ENCODE results near the gene LCN12.
A peak's percentile ranks its signal among the peaks of the same experiment; 100 is the strongest.

Gene LCN12

GRCh38 chr9:136949817-136950655 lies 2.0 kb upstream of the LCN12 start:
- H3K27ac ChIP-seq (ENCODE audit: low read length, poor library complexity, severe bottlenecking), result no peak overlapping the region
- H3K9ac ChIP-seq (ENCODE audit: low read length), result peak overlapping the region; percentile 22
- no peak overlapping the region for H3K23ac ChIP-seq (ENCODE audit: low read length in 2 of 2)
- peak overlapping the region; percentile 47 for H4K8ac ChIP-seq (ENCODE audit: low read length)
- peaks cover 0 to 14% of the 10 kb centered on the region in 2 experiments for H3K27me3 ChIP-seq (ENCODE audit: control insufficient read depth in 1 of 2, insufficient read depth in 1 of 2, low read length in 2 of 2)
- H3K79me1 ChIP-seq (replicated peaks; ENCODE audit: low read length, poor library complexity, severe bottlenecking), result no peaks in the 10 kb centered on the region
- no peaks in the 10 kb centered on the region for H3K9me3 ChIP-seq (ENCODE audit: control insufficient read depth, low read length)
- H2AK5ac ChIP-seq (ENCODE audit: low read length, severe bottlenecking), result no peak overlapping the region
- WGBS, result 6% methylated on average over 62 of the region's 63 CpGs
- H3K4me1 ChIP-seq (ENCODE audit: control insufficient read depth, insufficient read depth, low read depth, low read length), result peaks cover 25% of the 10 kb centered on the region
- no peak overlapping the region for H3K14ac ChIP-seq (ENCODE audit: low read length in 2 of 2)
- H4K91ac ChIP-seq (ENCODE audit: low read length), result peak overlapping the region; percentile 20
- DNase-seq, result peak; percentile 82
- no peaks in the 10 kb centered on the region for H3K36me3 ChIP-seq (ENCODE audit: control insufficient read depth in 1 of 2, insufficient read depth in 2 of 2, low read depth in 1 of 2, low read length in 2 of 2)
- no peak overlapping the region for H3K4ac ChIP-seq (ENCODE audit: low read depth in 1 of 2, low read length in 2 of 2)
- no peak overlapping the region for H2BK120ac ChIP-seq (ENCODE audit: low read depth, low read length)
- H2BK15ac ChIP-seq (ENCODE audit: low read depth, poor library complexity, severe bottlenecking), result peak overlapping the region; percentile 9
- peak overlapping the region; percentile 67 to 72 for H3K4me3 ChIP-seq (ENCODE audit: insufficient read depth in 1 of 2, low read depth in 1 of 2, low read length in 2 of 2)
- peak overlapping the region; percentile 60 for H3K4me2 ChIP-seq (ENCODE audit: low read length, poor library complexity, severe bottlenecking)
- peak overlapping the region in 1 of 2 experiments; percentile 48 for H2BK12ac ChIP-seq (ENCODE audit: low read length in 2 of 2)
- H3K18ac ChIP-seq (ENCODE audit: low read depth in 1 of 2, low read length in 2 of 2), result peak overlapping the region; percentile 9 to 46
- no peak overlapping the region for H2BK5ac ChIP-seq (ENCODE audit: low read depth, low read length, poor library complexity, severe bottlenecking)
- H2AFZ ChIP-seq (ENCODE audit: low read depth, low read length), result peak overlapping the region; percentile 89

GRCh38 chr9:136950656-136951276 lies 1.3 kb upstream of the LCN12 start:
- Histone ChIP-seq H2BK5ac (ENCODE audit: low read depth, low read length, poor library complexity, severe bottlenecking) (no peak overlapping the region), H3K4me3 (ENCODE audit: insufficient read depth in 1 of 2, low read depth in 1 of 2, low read length in 2 of 2) (no peak overlapping the region), H3K36me3 (ENCODE audit: control insufficient read depth in 1 of 2, insufficient read depth in 2 of 2, low read depth in 1 of 2, low read length in 2 of 2) (no peaks in the 10 kb centered on the region), H3K18ac (ENCODE audit: low read depth in 1 of 2, low read length in 2 of 2) (no peak overlapping the region), H4K91ac (ENCODE audit: low read length) (no peak overlapping the region), H4K8ac (ENCODE audit: low read length) (peak overlapping the region; percentile 47), H3K4me2 (ENCODE audit: low read length, poor library complexity, severe bottlenecking) (peak overlapping the region; percentile 60), H3K27ac (ENCODE audit: low read length, poor library complexity, severe bottlenecking) (no peak overlapping the region), H2BK15ac (ENCODE audit: low read depth, poor library complexity, severe bottlenecking) (no peak overlapping the region), H3K4me1 (ENCODE audit: control insufficient read depth, insufficient read depth, low read depth, low read length) (peaks cover 25% of the 10 kb centered on the region), H3K23ac (ENCODE audit: low read length in 2 of 2) (no peak overlapping the region), H3K27me3 (ENCODE audit: control insufficient read depth in 1 of 2, insufficient read depth in 1 of 2, low read length in 2 of 2) (peaks cover 0 to 16% of the 10 kb centered on the region in 2 experiments), H3K9me3 (ENCODE audit: control insufficient read depth, low read length) (no peaks in the 10 kb centered on the region), H3K14ac (ENCODE audit: low read length in 2 of 2) (no peak overlapping the region), H2BK120ac (ENCODE audit: low read depth, low read length) (no peak overlapping the region), H3K9ac (ENCODE audit: low read length) (no peak overlapping the region), H2AK5ac (ENCODE audit: low read length, severe bottlenecking) (no peak overlapping the region), H2AFZ (ENCODE audit: low read depth, low read length) (peak overlapping the region; percentile 30), H2BK12ac (ENCODE audit: low read length in 2 of 2) (no peak overlapping the region), H3K79me1 (replicated peaks; ENCODE audit: low read length, poor library complexity, severe bottlenecking) (no peaks in the 10 kb centered on the region), H3K4ac (ENCODE audit: low read depth in 1 of 2, low read length in 2 of 2) (peak overlapping the region in 1 of 2 experiments; percentile 7)
- DNase-seq, result no peak
- WGBS, result 81% methylated on average over 8 of the region's 9 CpGs

DNA sequence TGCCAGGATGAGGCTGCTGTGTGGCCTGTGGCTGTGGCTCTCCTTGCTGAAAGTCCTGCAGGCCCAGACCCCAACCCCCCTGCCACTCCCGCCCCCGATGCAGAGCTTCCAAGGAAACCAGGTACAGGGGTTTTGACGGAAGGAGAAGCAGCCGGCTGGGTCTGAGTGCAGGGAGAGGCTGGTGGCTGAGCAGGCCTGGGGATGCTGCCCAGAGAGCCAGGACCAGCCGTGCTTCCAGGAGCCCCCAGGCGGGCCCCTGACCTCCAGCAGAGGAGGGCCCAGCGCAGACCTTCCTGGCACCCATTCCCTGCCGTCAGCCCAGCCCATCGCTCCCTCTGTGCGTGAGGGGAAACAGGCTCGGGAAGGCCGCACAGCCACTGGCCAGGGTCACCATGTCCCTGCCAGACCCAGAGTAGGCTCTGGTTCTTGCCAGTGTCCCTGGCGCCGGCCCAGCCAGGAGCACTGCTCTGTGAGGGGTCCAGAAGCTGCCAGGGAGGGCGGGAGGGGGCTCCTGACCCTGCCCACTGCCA lies 313 bp downstream of the LCN12 start:
- no peak overlapping the region for H3K4me2 ChIP-seq (ENCODE audit: low read length, poor library complexity, severe bottlenecking)
- H2AK5ac ChIP-seq (ENCODE audit: low read length, severe bottlenecking), result no peak overlapping the region
- H3K18ac ChIP-seq (ENCODE audit: low read depth in 1 of 2, low read length in 2 of 2), result no peak overlapping the region
- no peak overlapping the region for H2BK120ac ChIP-seq (ENCODE audit: low read depth, low read length)
- H3K9ac ChIP-seq (ENCODE audit: low read length), result no peak overlapping the region
- no peak overlapping the region for H4K8ac ChIP-seq (ENCODE audit: low read length)
- no peak overlapping the region for H3K27ac ChIP-seq (ENCODE audit: low read length, poor library complexity, severe bottlenecking)
- no peaks in the 10 kb centered on the region for H3K79me1 ChIP-seq (replicated peaks; ENCODE audit: low read length, poor library complexity, severe bottlenecking)
- no peak overlapping the region for H2BK12ac ChIP-seq (ENCODE audit: low read length in 2 of 2)
- peaks cover 25% of the 10 kb centered on the region for H3K4me1 ChIP-seq (ENCODE audit: control insufficient read depth, insufficient read depth, low read depth, low read length)
- H3K4me3 ChIP-seq (ENCODE audit: insufficient read depth in 1 of 2, low read depth in 1 of 2, low read length in 2 of 2), result no peak overlapping the region
- no peak overlapping the region for H3K4ac ChIP-seq (ENCODE audit: low read depth in 1 of 2, low read length in 2 of 2)
- no peak overlapping the region for H2BK15ac ChIP-seq (ENCODE audit: low read depth, poor library complexity, severe bottlenecking)
- no peak overlapping the region for H2BK5ac ChIP-seq (ENCODE audit: low read depth, low read length, poor library complexity, severe bottlenecking)
- H3K23ac ChIP-seq (ENCODE audit: low read length in 2 of 2), result no peak overlapping the region
- no peak for DNase-seq
- no peak overlapping the region for H2AFZ ChIP-seq (ENCODE audit: low read depth, low read length)
- 83% methylated on average over 15 of the region's 15 CpGs for WGBS
- H3K36me3 ChIP-seq (ENCODE audit: control insufficient read depth in 1 of 2, insufficient read depth in 2 of 2, low read depth in 1 of 2, low read length in 2 of 2), result no peaks in the 10 kb centered on the region
- H4K91ac ChIP-seq (ENCODE audit: low read length), result no peak overlapping the region
- no peak overlapping the region for H3K14ac ChIP-seq (ENCODE audit: low read length in 2 of 2)
- peaks cover 3% of the 10 kb centered on the region for H3K9me3 ChIP-seq (ENCODE audit: control insufficient read depth, low read length)
- H3K27me3 ChIP-seq (ENCODE audit: control insufficient read depth in 1 of 2, insufficient read depth in 1 of 2, low read length in 2 of 2), result peaks cover 0 to 16% of the 10 kb centered on the region in 2 experiments
